CD8-positive, alpha-beta memory T cell (primary cell): ENCODE results near the gene FAM221B. TPM values are rescaled to one million over a fixed set of nuclear protein-coding genes. Genes with fewer than 3 reads are reported as not detected.
A peak's percentile ranks its signal among the peaks of the same experiment; 100 is the strongest.

Experiments
- CTCF ChIA-PET: fragments of 350-600 bp; sonication (Branson Sonifier 250); formaldehyde crosslinking; loops from one replicate; lab custom pipeline; 2021; ENCODE audit warnings: antibody characterized with exemption; lab: Charles Lee
- POLR2A ChIA-PET: fragments of 350-600 bp; sonication (Branson Sonifier 250); formaldehyde crosslinking; loops from one replicate; lab custom pipeline; 2021; ENCODE audit warnings: antibody characterized with exemption; lab: Charles Lee
- DNase-seq, 5 donors: peaks; one replicate each; pipeline versions ENCODE4 v3.0.0 to v3.0.0-alpha.2; 2020 to 2022; ENCODE audit warnings: mixed read lengths in 1 of 5
- H3K27ac ChIP-seq: one replicate; pipeline ENCODE4 v1.7.0; 2013; ENCODE audit warnings: low read depth, mild to moderate bottlenecking, low read length, moderate library complexity
- H3K27me3 ChIP-seq: 2 replicates; pipeline ENCODE4 v1.7.0; 2013; ENCODE audit warnings: low read length, mild to moderate bottlenecking; ENCODE audit not compliant: insufficient read depth, poor library complexity, severe bottlenecking
- H3K36me3 ChIP-seq: 2 replicates; pipeline ENCODE4 v1.7.0; 2013; ENCODE audit warnings: mild to moderate bottlenecking, low read length, moderate library complexity; ENCODE audit not compliant: insufficient read depth
- H3K4me1 ChIP-seq: 2 replicates; pipeline ENCODE4 v1.7.0; 2013; ENCODE audit warnings: mild to moderate bottlenecking, low read length, moderate library complexity; ENCODE audit not compliant: insufficient read depth
- H3K4me3 ChIP-seq: 2 replicates; pipeline ENCODE4 v1.7.0; 2013; ENCODE audit warnings: mild to moderate bottlenecking, low read length
- H3K9me3 ChIP-seq: 2 replicates; pipeline ENCODE4 v1.7.0; 2013; ENCODE audit warnings: mild to moderate bottlenecking, low read length
- H3K27ac Mint-ChIP-seq, 8 donors: one replicate each; pipeline ENCODE4 v1.8.0; 2020 to 2021; ENCODE audit warnings: mixed read lengths in 8 of 8, mild to moderate bottlenecking in 6 of 8, inconsistent platforms in 3 of 8, moderate library complexity in 3 of 8
- H3K27me3 Mint-ChIP-seq, 2 donors: one replicate each; pipeline ENCODE4 v1.8.0; 2020 to 2021; ENCODE audit warnings: mixed read lengths in 2 of 2, mild to moderate bottlenecking in 1 of 2, moderate library complexity in 1 of 2
- H3K36me3 Mint-ChIP-seq, 3 donors: one replicate each; pipeline ENCODE4 v1.8.0; 2020 to 2021; ENCODE audit warnings: mixed read lengths in 3 of 3, inconsistent platforms in 1 of 3, mild to moderate bottlenecking in 1 of 3
- H3K4me1 Mint-ChIP-seq, 3 donors: one replicate each; pipeline ENCODE4 v1.8.0; 2020 to 2021; ENCODE audit warnings: mixed read lengths in 3 of 3, inconsistent platforms in 1 of 3, mild to moderate bottlenecking in 1 of 3
- H3K4me3 Mint-ChIP-seq, 7 donors: one replicate each; pipeline ENCODE4 v1.8.0; 2020 to 2021; ENCODE audit warnings: mixed read lengths in 7 of 7, mild to moderate bottlenecking in 6 of 7, moderate library complexity in 4 of 7, inconsistent platforms in 2 of 7
- H3K9me3 Mint-ChIP-seq, 5 donors: one replicate each; pipeline ENCODE4 v1.8.0; 2020 to 2022; ENCODE audit warnings: mixed read lengths in 5 of 5, mild to moderate bottlenecking in 3 of 5, moderate library complexity in 2 of 5, inconsistent platforms in 1 of 5
- polyA plus RNA-seq: library from polyadenylated mRNA; unstranded; fragments of 300-500 nt; fragmentation: Illumina TruSeq; gene quantifications from one replicate; pipeline ENCODE4 v1.2.3, GENCODE V29; 2021
- total RNA-seq, 2 experiments: library from RNA; stranded (reverse); gene quantifications; one replicate each; pipeline ENCODE4 v1.2.3, GENCODE V29; 2021

Gene FAM221B
- not detected for total RNA-seq
- polyA plus RNA-seq, result not detected

GRCh38 chr9:35828716-35829083 is at the start of gene FAM221B:
FAM221B (minus strand) TSS chr9:35828732; CDS start chr9:35826161, 2,571 bp downstream.
- Histone ChIP-seq H3K9me3 (no peaks in the 10 kb centered on the region), H3K4me3 (peak within 1 kb of the TSS; percentile 90), H3K27ac (peak within 1 kb of the TSS; percentile 64), H3K4me1 (peaks cover 14% of the 10 kb centered on the region), H3K36me3 (no peaks in the 10 kb centered on the region), H3K27me3 (no peaks in the 10 kb centered on the region)
- Mint-ChIP-seq H3K36me3 (peaks cover 0 to 4% (median 0%) of the 10 kb centered on the region in 3 donors), H3K27me3 (no peaks in the 10 kb centered on the region), H3K27ac (peak within 1 kb of the TSS; percentile 25 to 99 (median 96)), H3K4me3 (peak within 1 kb of the TSS; percentile 89 to 99 (median 94)), H3K4me1 (peaks cover 22 to 38% (median 24%) of the 10 kb centered on the region in 3 donors), H3K9me3 (no peaks in the 10 kb centered on the region)
- CTCF ChIA-PET, result interaction anchor here (1.1 to 1.5 kb wide), 2 partner anchors 14 to 38 kb away, joined by 3 to 5 read pairs; partner anchors contain the start of gene HINT2
- POLR2A ChIA-PET, result interaction anchor here (0.6 to 1.5 kb wide), 4 partner anchors 14 to 119 kb away, joined by 3 to 5 read pairs (median 3); partner anchors contain the start of genes HINT2 and SPAG8
- peak in 2 of 5 donors; percentile 10 to 38 for DNase-seq

- Histone ChIP-seq H3K27me3 (no peaks in the 10 kb centered on the region), H3K27ac (no peak overlapping the region), H3K4me3 (no peak overlapping the region), H3K9me3 (no peaks in the 10 kb centered on the region), H3K36me3 (no peaks in the 10 kb centered on the region), H3K4me1 (no peaks in the 10 kb centered on the region)
- Mint-ChIP-seq H3K27ac (no peak overlapping the region), H3K36me3 (peaks cover 0 to 3% (median 0%) of the 10 kb centered on the region in 3 donors), H3K4me1 (no peaks in the 10 kb centered on the region), H3K9me3 (peaks cover 0 to 8% (median 4%) of the 10 kb centered on the region in 5 donors), H3K27me3 (peaks cover 3 to 14% of the 10 kb centered on the region in 2 donors), H3K4me3 (no peak overlapping the region)
- ChIA-PET CTCF (interaction anchor here (0.6 kb wide), 1 partner anchor 10 kb away, joined by 3 read pairs; no protein-coding TSS in a partner anchor), POLR2A (no interaction called here)
- no peak for DNase-seq
Measured at GRCh38 chr9:35872505-35872904, 44.0 kb upstream of the FAM221B start.

- Mint-ChIP-seq H3K4me3 (no peak overlapping the region), H3K27ac (no peak overlapping the region), H3K27me3 (peaks cover 1 to 11% of the 10 kb centered on the region in 2 donors), H3K36me3 (no peaks in the 10 kb centered on the region), H3K9me3 (peaks cover 0 to 1% (median 0%) of the 10 kb centered on the region in 5 donors), H3K4me1 (no peaks in the 10 kb centered on the region)
- no peaks in the 10 kb centered on the region for H3K27me3 ChIP-seq
- H3K36me3 ChIP-seq, result no peaks in the 10 kb centered on the region
- POLR2A ChIA-PET, result no interaction called here
- no peak overlapping the region for H3K27ac ChIP-seq
- H3K9me3 ChIP-seq, result no peaks in the 10 kb centered on the region
- H3K4me3 ChIP-seq, result no peak overlapping the region
- DNase-seq, result no peak
- CTCF ChIA-PET, result no interaction called here
- H3K4me1 ChIP-seq, result no peaks in the 10 kb centered on the region
Measured at GRCh38 chr9:35871545-35871944, 43.0 kb upstream of the FAM221B start.

- no peak for DNase-seq
- no peaks in the 10 kb centered on the region for H3K36me3 Mint-ChIP-seq
- no peaks in the 10 kb centered on the region for H3K4me1 Mint-ChIP-seq
- H3K4me3 Mint-ChIP-seq, result no peak within 1 kb of the TSS
- H3K9me3 Mint-ChIP-seq, result no peaks in the 10 kb centered on the region
- Histone ChIP-seq H3K4me3 (no peak within 1 kb of the TSS), H3K9me3 (no peaks in the 10 kb centered on the region), H3K27me3 (no peaks in the 10 kb centered on the region), H3K27ac (no peak within 1 kb of the TSS), H3K36me3 (no peaks in the 10 kb centered on the region), H3K4me1 (no peaks in the 10 kb centered on the region)
- no peak within 1 kb of the TSS for H3K27ac Mint-ChIP-seq
- peaks cover 3 to 16% of the 10 kb centered on the region in 2 donors for H3K27me3 Mint-ChIP-seq
- ChIA-PET CTCF (no interaction called here), POLR2A (no interaction called here)
Measured at GRCh38 chr9:35870351-35870923, 41.9 kb upstream of the FAM221B start, which contains the start of gene OR13J1. OR13J1 (minus strand) TSS chr9:35870401; CDS start chr9:35870401, 0 bp downstream.

- Histone ChIP-seq H3K4me3 (no peak overlapping the region), H3K9me3 (no peaks in the 10 kb centered on the region), H3K36me3 (no peaks in the 10 kb centered on the region), H3K4me1 (no peaks in the 10 kb centered on the region), H3K27me3 (no peaks in the 10 kb centered on the region), H3K27ac (no peak overlapping the region)
- Mint-ChIP-seq H3K4me1 (no peaks in the 10 kb centered on the region), H3K36me3 (no peaks in the 10 kb centered on the region), H3K27me3 (peaks cover 3 to 18% of the 10 kb centered on the region in 2 donors), H3K9me3 (no peaks in the 10 kb centered on the region), H3K4me3 (no peak overlapping the region), H3K27ac (no peak overlapping the region)
- DNase-seq, result no peak
- ChIA-PET CTCF (no interaction called here), POLR2A (no interaction called here)
Measured at GRCh38 chr9:35869621-35870216, 41.2 kb upstream of the FAM221B start.

- no peak overlapping the region for H3K27ac ChIP-seq
- H3K9me3 Mint-ChIP-seq, result no peaks in the 10 kb centered on the region
- H3K4me3 ChIP-seq, result no peak overlapping the region
- no peaks in the 10 kb centered on the region for H3K36me3 Mint-ChIP-seq
- H3K4me1 Mint-ChIP-seq, result no peaks in the 10 kb centered on the region
- peaks cover 11 to 25% of the 10 kb centered on the region in 2 donors for H3K27me3 Mint-ChIP-seq
- H3K4me1 ChIP-seq, result no peaks in the 10 kb centered on the region
- H3K27me3 ChIP-seq, result peaks cover 2% of the 10 kb centered on the region
- no peak overlapping the region for H3K27ac Mint-ChIP-seq
- no peak overlapping the region for H3K4me3 Mint-ChIP-seq
- ChIA-PET POLR2A (no interaction called here), CTCF (no interaction called here)
- no peaks in the 10 kb centered on the region for H3K9me3 ChIP-seq
- no peak for DNase-seq
- no peaks in the 10 kb centered on the region for H3K36me3 ChIP-seq
Measured at GRCh38 chr9:35868933-35869332, 40.4 kb upstream of the FAM221B start.

- H3K4me1 Mint-ChIP-seq, result no peaks in the 10 kb centered on the region
- ChIA-PET CTCF (no interaction called here), POLR2A (no interaction called here)
- H3K4me1 ChIP-seq, result no peaks in the 10 kb centered on the region
- H3K36me3 ChIP-seq, result no peaks in the 10 kb centered on the region
- H3K27ac ChIP-seq, result no peak overlapping the region
- peaks cover 11 to 31% of the 10 kb centered on the region in 2 donors for H3K27me3 Mint-ChIP-seq
- H3K27me3 ChIP-seq, result peaks cover 3% of the 10 kb centered on the region
- H3K36me3 Mint-ChIP-seq, result no peaks in the 10 kb centered on the region
- H3K4me3 ChIP-seq, result no peak overlapping the region
- no peaks in the 10 kb centered on the region for H3K9me3 Mint-ChIP-seq
- no peak overlapping the region for H3K4me3 Mint-ChIP-seq
- H3K27ac Mint-ChIP-seq, result no peak overlapping the region
- DNase-seq, result no peak
- H3K9me3 ChIP-seq, result no peaks in the 10 kb centered on the region
Measured at GRCh38 chr9:35867538-35867937, 39.0 kb upstream of the FAM221B start.

GRCh38 chr9:35864695-35865255 is 36.2 kb upstream of the FAM221B start:
- Mint-ChIP-seq H3K27ac (no peak overlapping the region), H3K4me1 (no peaks in the 10 kb centered on the region), H3K9me3 (no peaks in the 10 kb centered on the region), H3K27me3 (peaks cover 13 to 51% of the 10 kb centered on the region in 2 donors), H3K36me3 (no peaks in the 10 kb centered on the region), H3K4me3 (peak overlapping the region in 1 of 7 donors; percentile 48)
- H3K36me3 ChIP-seq, result no peaks in the 10 kb centered on the region
- H3K4me3 ChIP-seq, result no peak overlapping the region
- H3K27ac ChIP-seq, result no peak overlapping the region
- no peaks in the 10 kb centered on the region for H3K4me1 ChIP-seq
- POLR2A ChIA-PET, result no interaction called here
- no peak for DNase-seq
- peaks cover 3% of the 10 kb centered on the region for H3K27me3 ChIP-seq
- H3K9me3 ChIP-seq, result no peaks in the 10 kb centered on the region
- CTCF ChIA-PET, result no interaction called here
